AG10803 (cell line): ENCODE measurements around the gene CRB2.

ENCODE experiments used
- DNase-seq: peaks from one replicate; pipeline ENCODE4 v3.0.0; 2010; ENCODE audit warnings: low read depth
- H3K4me3 ChIP-seq: 2 replicates; pipeline ENCODE4 v1.5.1; 2011; ENCODE audit warnings: mild to moderate bottlenecking, low read length, control low read depth
- TF ChIP-seq, protein P1 (sequence below): conservative IDR thresholded peaks from 2 replicates; pipeline ENCODE4 v1.5.1; 2011; ENCODE audit warnings: mild to moderate bottlenecking, low read length, control low read depth, inconsistent platforms

CRB2 gene

DNA sequence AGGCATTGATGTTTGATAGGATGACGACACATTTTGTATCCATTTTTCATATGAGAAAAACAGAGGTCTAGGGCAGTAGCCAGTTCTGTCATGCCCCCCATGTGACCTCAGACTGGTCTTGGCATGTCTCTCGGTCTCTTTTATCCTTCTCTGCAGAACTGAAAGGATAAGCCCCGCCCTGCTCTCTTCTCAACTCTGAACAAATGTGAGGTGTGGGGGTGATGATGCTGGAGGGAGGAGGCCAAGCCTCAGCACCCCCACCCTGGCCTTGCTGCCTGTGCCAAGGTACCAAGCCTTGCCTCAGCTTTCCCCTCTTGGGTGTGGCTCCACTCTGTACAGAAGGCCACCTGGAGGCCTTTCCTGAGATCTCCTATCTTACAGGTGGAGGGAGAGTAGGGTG is 19.5 kb upstream of the CRB2 start:
- no peak for DNase-seq
- no peak overlapping the region for H3K4me3 ChIP-seq
- TF ChIP-seq, protein P1, sequence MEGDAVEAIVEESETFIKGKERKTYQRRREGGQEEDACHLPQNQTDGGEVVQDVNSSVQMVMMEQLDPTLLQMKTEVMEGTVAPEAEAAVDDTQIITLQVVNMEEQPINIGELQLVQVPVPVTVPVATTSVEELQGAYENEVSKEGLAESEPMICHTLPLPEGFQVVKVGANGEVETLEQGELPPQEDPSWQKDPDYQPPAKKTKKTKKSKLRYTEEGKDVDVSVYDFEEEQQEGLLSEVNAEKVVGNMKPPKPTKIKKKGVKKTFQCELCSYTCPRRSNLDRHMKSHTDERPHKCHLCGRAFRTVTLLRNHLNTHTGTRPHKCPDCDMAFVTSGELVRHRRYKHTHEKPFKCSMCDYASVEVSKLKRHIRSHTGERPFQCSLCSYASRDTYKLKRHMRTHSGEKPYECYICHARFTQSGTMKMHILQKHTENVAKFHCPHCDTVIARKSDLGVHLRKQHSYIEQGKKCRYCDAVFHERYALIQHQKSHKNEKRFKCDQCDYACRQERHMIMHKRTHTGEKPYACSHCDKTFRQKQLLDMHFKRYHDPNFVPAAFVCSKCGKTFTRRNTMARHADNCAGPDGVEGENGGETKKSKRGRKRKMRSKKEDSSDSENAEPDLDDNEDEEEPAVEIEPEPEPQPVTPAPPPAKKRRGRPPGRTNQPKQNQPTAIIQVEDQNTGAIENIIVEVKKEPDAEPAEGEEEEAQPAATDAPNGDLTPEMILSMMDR, result no peak

DNA sequence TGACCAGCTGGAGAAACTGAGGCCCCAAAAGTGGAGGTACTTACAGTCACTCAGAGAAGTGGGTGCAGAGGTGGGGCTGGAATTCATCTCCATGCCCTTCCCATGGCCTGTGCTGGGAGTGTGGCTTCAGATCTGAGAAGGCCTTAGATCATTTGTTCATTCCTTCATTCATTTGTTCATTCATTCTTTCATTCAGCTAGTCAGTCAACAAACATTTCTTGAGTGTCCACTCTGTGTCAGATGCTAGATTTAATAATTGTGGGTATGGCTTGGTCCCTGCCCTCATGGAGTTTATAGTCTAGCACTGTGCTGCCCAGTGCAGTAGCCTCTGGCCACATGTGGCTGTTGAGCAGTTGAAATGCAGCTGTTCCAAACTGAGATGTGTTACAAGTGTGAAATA is 19.0 kb upstream of the CRB2 start:
- TF ChIP-seq, protein P1, result no peak

DNA sequence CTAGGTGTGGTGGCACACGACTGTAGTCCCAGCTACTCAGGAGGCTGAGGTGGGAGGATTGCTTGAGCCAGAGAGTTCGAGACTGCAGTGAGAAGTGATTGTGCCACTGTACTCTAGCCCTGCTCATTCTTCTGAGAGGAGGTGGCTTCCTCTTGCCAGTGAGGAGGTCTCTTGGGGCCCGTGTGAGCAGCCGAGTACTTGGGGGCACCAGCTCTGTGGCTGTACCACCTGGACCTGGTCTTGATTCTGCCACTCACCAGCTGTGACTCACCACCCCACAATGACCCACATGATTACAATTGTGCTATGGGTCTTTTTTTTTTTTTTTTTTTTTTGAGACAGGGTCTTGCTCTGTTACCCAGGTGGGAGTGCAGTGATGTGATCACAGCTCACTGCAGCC is 18.0 kb upstream of the CRB2 start:
- no peak for DNase-seq
- H3K4me3 ChIP-seq, result no peak overlapping the region
- TF ChIP-seq, protein P1, result no peak

More for the DNA sequence above, 19.0 kb upstream of the CRB2 start:
- no peak for DNase-seq
- H3K4me3 ChIP-seq, result no peak overlapping the region

DNA sequence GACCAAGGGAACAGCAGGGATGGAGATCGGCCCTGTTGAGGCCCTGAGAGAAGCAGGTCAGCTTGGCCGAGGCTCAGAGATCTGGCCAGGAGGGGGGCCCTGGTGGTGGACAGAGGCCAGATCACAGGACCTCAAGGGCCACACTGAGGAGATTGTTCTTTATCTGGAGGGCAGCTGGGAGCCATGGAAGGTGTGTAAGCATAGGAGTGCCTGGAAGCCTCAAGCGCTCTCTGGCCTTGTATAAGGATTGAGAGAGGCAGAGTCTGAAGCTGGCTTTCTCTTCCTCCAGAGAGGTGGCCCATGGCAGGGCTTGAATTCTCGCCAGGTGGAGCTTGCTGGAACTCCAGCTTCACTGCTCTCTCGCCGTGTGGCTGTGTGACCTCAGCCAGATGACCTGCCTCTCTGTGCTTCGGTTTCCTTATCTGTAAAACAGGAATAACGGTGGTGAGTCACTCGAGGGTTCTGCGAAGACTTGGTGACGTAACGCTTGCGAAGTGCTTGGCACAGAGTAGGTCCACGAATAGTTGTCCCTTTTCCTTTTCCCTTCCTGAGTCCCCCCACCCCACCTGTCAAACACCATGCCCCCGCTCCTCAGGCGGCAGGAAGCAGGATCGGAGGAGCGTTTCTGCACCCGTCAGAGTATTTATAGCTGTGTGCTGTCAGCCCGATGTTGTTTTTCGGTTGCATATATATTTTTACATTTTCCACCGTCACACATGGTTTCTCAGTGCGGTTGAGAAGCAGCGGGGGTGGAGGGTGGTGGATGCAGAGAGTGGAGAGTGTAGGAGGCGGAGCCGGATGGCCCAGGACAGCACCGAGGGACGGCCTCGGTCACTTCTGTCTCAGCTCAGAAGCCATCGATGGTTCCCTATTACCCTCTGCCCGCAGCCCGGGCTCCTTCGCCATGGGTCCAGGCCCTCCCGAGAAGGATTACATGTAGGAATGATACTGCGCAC is 17.0 kb upstream of the CRB2 start:
- DNase-seq, result no peak

DNA sequence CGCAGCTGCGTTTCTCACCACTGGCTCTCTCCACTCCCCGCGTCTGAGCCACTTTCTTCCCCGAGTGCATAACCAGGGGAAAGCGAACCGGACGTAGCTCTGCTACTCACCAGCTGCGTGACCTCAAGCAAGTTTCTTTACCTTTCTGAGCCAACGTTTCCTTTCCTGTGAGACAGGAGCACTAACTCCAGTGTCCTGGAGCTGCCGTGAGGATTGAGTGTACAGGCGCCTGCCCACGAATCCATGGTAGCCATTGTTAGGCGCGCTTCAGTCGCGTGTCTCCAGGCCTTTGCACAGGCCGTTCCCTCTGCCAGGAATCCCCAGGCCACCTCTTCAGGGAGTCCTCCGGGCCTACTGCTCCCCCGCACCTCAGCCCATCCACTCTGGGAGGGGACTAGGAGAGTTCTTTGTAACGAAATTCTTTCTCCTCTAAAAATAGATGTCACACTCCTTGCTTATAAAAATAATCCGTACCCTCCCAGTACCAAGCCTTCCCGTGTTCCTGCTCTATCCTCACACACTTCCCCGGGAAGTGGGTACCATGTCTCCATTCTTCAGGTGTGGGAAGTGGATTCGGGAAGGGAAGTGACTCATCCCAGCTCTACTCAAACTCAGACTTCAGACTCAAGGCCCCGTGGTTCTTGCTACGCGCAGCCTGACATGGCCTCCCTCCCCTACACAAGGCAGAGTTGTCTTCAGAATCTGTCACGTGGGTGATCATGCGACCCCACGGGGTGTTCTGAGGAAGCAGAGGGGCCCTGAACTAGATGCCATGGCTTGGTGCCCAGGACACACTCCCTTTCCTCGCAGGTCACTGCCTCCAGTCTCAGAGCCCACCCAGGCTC is 16.1 kb upstream of the CRB2 start:
- no peak overlapping the region for H3K4me3 ChIP-seq
- TF ChIP-seq, protein P1, result no peak
- DNase-seq, result no peak

More for the DNA sequence above, 17.0 kb upstream of the CRB2 start:
- H3K4me3 ChIP-seq, result no peak overlapping the region
- TF ChIP-seq, protein P1, result no peak

DNA sequence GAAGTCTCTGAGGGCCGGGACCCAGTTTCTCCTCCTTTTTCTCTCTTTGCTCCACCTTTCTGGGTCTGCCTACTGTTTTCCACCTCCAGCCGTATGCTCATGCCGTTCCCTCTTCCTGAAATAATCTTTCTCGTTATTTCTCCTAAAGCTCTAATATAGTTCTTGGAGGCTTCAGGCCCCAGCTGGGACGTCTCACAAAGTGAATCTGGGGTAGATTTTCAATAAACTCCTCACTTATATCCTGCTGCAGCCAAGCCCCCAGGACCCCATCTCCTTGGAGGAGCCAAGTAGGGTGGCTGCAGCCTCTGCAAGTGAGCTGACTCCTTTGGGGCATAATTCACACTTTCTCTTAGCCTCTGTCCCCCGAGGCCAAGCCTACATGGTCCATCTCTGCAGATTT is 14.2 kb upstream of the CRB2 start:
- no peak for DNase-seq
- TF ChIP-seq, protein P1, result no peak
- no peak overlapping the region for H3K4me3 ChIP-seq
